Lung (tissue), 12 donors: ENCODE data around the gene FRG2C. TPM values are rescaled to one million over a fixed set of nuclear protein-coding genes. Genes with fewer than 3 reads are reported as not detected.
"Not testable (repeated sequence)": the region's sequence is repeated elsewhere in the genome, so short reads cannot be mapped to it uniquely, and the experiment has no call there.

Source experiments
- ATAC-seq: fragments of 200-7000 bp; cut with Tn5 transposase; one replicate; pipeline ENCODE4 v1.9.1; 2020; ENCODE audit warnings: moderate number of reproducible peaks; ENCODE audit not compliant: insufficient read depth, low FRiP score
- DNase-seq, 3 donors: peaks; one replicate each; pipeline ENCODE4 v3.0.0-alpha.2; 2013 to 2017
- H3K27ac ChIP-seq, 2 donors: one replicate each; pipeline ENCODE4 v1.5.1; 2013; ENCODE audit warnings: mild to moderate bottlenecking in 2 of 2, moderate library complexity in 2 of 2, control low read depth in 1 of 2, inconsistent platforms in 1 of 2, low read depth in 1 of 2, low read length in 1 of 2
- H3K27me3 ChIP-seq, 3 donors: one replicate each; pipeline ENCODE4 v1.5.1; 2013; ENCODE audit warnings: low read length in 2 of 3; ENCODE audit not compliant: control insufficient read depth in 3 of 3, insufficient read depth in 3 of 3
- H3K36me3 ChIP-seq, 4 donors: one replicate each; pipeline ENCODE4 v1.5.1; 2013; ENCODE audit warnings: low read length in 4 of 4, mild to moderate bottlenecking in 1 of 4, moderate library complexity in 1 of 4; ENCODE audit not compliant: control insufficient read depth in 4 of 4, insufficient read depth in 4 of 4
- H3K4me1 ChIP-seq, 5 donors: one replicate each; pipeline ENCODE4 v1.5.1; 2013; ENCODE audit warnings: low read length in 5 of 5, mild to moderate bottlenecking in 2 of 5, moderate library complexity in 1 of 5; ENCODE audit not compliant: control insufficient read depth in 5 of 5, insufficient read depth in 5 of 5
- H3K4me3 ChIP-seq: one replicate; pipeline ENCODE4 v1.5.1; 2013; ENCODE audit warnings: mild to moderate bottlenecking, control low read depth, moderate library complexity
- H3K9ac ChIP-seq, 2 donors: one replicate each; pipeline ENCODE4 v1.5.1; 2013; ENCODE audit warnings: low read length in 2 of 2, control low read depth in 1 of 2; ENCODE audit not compliant: insufficient read depth in 1 of 2
- H3K9me3 ChIP-seq, 4 donors: one replicate each; pipeline ENCODE4 v1.5.1; 2013; ENCODE audit warnings: low read length in 3 of 4, mild to moderate bottlenecking in 1 of 4, moderate library complexity in 1 of 4; ENCODE audit not compliant: control insufficient read depth in 4 of 4, insufficient read depth in 3 of 4
- WGBS, 2 donors: extraction: QIAGEN DNeasy Blood & Tissue Kit; methylation state at CpG; one replicate each; pipeline ENCODE4 v1.1.7; 2013; 5-methylcytosine and 5-hydroxymethylcytosine counted together
- polyA plus RNA-seq, 2 donors: library from polyadenylated mRNA; stranded (reverse); fragments of 200-250 nt; gene quantifications; one replicate each; pipeline ENCODE4 v1.2.1, GENCODE V29; 2013
- total RNA-seq, 2 donors: library from RNA; depleted of rRNA in 1 of 2; stranded (reverse); fragments of >200 nt in 1 of 2; gene quantifications; one replicate each; pipeline ENCODE4 v1.2.1, GENCODE V29; 2014 to 2021
- TF ChIP-seq, protein P1 (sequence below): IDR thresholded peaks from 2 replicates; pipeline ENCODE4 v1.5.1; 2012; ENCODE audit warnings: mild to moderate bottlenecking; ENCODE audit errors: control extremely low read depth, extremely low read depth
- donor health status: control.
- donor health status: control.
- donor health status: Bipolar disorder and iron deficiency.
- donor health status: healthy.
- donor health status: DM: yes; HTN: yes; CAD: no.

Gene FRG2C
- total and polyA plus RNA-seq, 4 donors = not detected

DNA sequence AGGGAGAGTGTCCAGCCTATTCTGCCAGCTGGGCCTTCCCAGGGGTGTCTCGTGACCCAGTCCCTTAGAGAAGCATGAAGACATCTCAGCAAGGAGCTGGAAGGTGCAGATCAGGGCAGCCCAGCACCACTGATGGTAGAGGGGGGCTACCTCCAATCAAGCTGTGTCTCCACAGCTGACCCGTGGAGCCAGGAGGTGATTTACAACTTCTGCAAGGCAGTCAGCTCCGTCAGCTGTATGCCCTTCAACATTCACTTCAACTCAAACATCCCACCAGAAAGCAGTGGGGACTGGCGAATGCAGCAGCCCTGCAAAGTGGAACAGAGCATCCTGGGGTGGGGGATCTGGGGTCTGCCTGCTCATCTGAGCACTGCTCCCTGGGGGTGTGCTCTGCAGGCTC is 32.6 kb upstream of the FRG2C start:
- no peak overlapping the region for H3K4me3 ChIP-seq
- WGBS, 2 donors = 79 to 80% methylated on average over 4 of the region's 4 CpGs
- H3K9ac ChIP-seq = no peak overlapping the region
- DNase-seq = no peak
- H3K27ac ChIP-seq = no peak overlapping the region
- no peaks in the 10 kb centered on the region for H3K36me3 ChIP-seq
- H3K4me1 ChIP-seq = no peaks in the 10 kb centered on the region
- TF ChIP-seq, protein P1, sequence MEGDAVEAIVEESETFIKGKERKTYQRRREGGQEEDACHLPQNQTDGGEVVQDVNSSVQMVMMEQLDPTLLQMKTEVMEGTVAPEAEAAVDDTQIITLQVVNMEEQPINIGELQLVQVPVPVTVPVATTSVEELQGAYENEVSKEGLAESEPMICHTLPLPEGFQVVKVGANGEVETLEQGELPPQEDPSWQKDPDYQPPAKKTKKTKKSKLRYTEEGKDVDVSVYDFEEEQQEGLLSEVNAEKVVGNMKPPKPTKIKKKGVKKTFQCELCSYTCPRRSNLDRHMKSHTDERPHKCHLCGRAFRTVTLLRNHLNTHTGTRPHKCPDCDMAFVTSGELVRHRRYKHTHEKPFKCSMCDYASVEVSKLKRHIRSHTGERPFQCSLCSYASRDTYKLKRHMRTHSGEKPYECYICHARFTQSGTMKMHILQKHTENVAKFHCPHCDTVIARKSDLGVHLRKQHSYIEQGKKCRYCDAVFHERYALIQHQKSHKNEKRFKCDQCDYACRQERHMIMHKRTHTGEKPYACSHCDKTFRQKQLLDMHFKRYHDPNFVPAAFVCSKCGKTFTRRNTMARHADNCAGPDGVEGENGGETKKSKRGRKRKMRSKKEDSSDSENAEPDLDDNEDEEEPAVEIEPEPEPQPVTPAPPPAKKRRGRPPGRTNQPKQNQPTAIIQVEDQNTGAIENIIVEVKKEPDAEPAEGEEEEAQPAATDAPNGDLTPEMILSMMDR = no peak
- no peak for ATAC-seq
- H3K27me3 ChIP-seq = no peaks in the 10 kb centered on the region
- H3K9me3 ChIP-seq = no peaks in the 10 kb centered on the region

DNA sequence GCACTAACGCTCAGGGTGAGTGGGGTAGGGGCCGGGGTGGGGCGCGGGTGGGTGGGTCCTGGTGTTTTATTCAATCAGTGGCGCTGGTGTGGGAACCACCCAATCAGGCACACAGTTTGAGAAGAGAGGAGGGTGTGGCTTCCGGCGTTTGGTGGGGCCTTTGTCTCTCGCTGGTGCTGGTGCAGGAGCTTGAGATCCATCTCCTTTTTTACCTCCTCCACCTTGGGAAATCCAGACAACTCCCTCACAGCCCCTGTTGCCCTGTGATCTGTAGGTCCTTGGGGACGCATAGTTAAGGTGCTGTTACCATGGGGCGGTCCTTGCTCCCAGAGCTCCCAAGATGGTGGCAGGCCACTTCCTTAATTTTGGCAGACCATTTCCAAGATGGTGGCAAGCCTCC is 25.2 kb upstream of the FRG2C start:
- H3K9me3 ChIP-seq, ATAC-seq, H3K4me1 ChIP-seq, H3K4me3 ChIP-seq, H3K27ac ChIP-seq, DNase-seq, H3K36me3 ChIP-seq, H3K27me3 ChIP-seq, H3K9ac ChIP-seq: not testable (repeated sequence)
- 89 to 94% methylated on average over 10 of the region's 10 CpGs for WGBS, 2 donors

DNA sequence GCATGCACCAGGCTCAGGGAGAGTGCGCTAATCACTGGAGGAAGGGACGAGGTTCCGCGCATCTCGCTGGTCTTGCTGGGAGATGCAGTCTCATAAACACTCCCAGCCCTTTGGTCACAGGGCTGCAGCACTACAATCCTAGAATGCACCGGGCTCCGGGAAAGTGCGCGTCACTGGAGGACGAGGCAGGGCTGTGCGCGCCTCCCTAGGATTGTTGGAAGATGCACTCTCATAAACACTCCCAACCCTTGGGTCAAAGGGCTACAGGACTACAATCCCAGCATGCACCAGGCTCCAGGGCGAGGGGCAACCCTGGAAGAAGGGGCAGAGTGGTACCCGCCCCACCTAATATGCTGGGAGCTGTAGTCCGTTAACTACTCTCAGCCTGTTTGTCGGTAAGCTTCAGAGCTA is 23.0 kb upstream of the FRG2C start:
- peak overlapping the region in 1 of 2 donors; percentile 55 for H3K9ac ChIP-seq
- DNase-seq = peak; percentile 86 to 89 (median 88)
- not testable (repeated sequence) for H3K27me3 ChIP-seq, H3K36me3 ChIP-seq, ATAC-seq, H3K9me3 ChIP-seq, H3K4me1 ChIP-seq
- peak overlapping the region; percentile 52 for H3K4me3 ChIP-seq
- WGBS, 2 donors = 3 to 5% methylated on average over 16 of the region's 16 CpGs
- H3K27ac ChIP-seq = peak overlapping the region in 1 of 2 donors; percentile 53

DNA sequence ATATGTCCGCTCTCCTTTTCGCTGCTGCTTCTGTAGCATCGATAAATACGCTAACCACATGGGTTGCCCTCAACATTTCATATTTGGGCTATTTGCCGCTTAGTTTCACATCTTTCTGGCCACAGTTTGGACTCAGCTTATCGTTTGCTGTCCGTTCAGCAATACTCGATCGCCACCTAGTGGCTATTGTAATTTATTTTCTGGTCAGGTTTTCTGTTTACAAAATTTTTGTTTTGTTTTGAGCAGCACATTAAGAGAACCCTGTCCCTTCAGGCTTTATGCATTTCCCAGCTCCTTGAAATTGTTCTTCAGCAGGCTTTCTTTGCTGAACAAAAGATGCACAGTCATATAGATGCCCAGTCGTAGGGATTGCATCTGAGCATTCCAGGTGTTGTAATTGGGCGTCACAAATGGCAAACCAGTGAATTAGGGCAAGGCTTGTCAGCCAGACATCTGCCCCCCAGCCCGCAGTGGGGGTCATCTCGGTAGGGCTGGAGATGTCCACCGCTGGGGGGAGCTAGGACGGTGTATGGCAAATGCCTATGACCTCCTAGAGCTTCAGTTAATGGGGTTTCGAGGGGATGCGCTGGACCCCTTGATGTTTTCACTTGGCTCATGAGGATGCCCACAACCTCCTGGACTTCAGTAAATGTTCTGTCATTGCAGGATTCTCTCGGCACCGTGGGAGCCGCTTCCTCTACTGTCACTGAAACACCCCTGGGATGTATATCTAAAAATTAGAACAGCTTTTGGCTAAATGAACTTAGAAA is 20.9 kb upstream of the FRG2C start:
- H3K27ac ChIP-seq, H3K27me3 ChIP-seq, H3K4me3 ChIP-seq, H3K9me3 ChIP-seq, H3K36me3 ChIP-seq, ATAC-seq, H3K9ac ChIP-seq, H3K4me1 ChIP-seq: not testable (repeated sequence)
- peak in 2 of 3 donors; percentile 76 to 77 for DNase-seq
- 22 to 28% methylated on average over 20 of the region's 20 CpGs for WGBS, 2 donors
- TF ChIP-seq, protein P1 = peak; percentile 6

DNA sequence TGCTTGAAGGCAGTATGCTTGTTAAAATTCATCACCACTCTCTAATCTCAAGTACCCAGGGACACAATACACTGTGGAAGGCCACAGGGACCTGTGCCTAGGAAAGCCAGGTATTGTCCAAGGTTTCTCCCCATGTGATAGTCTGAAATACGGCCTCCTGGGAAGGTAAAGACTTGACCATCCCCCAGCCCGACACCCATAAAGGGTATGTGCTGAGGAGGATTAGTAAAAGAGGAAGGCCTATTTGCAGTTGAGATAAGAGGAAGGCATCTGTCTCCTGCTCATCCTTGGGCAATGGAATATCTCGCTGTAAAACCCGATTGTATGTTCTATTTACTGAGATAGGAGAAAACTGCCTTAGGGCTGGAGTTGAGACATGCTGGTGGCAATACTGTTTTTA is 18.6 kb upstream of the FRG2C start:
- not testable (repeated sequence) for H3K36me3 ChIP-seq, DNase-seq, H3K9me3 ChIP-seq, ATAC-seq, H3K4me1 ChIP-seq, H3K27me3 ChIP-seq, H3K9ac ChIP-seq, H3K27ac ChIP-seq, H3K4me3 ChIP-seq
- WGBS, 2 donors = 54 to 74% methylated on average over 4 of the region's 4 CpGs
